K562 treated with DMSO at 1 percent for 4 hours (cell line): Measurements from ENCODE around the gene MLLT11. TPM values are rescaled to one million over a fixed set of nuclear protein-coding genes. Genes with fewer than 3 reads are reported as not detected.

ENCODE experiments used
- total RNA-seq: library from RNA; unstranded; fragments of 300-600 nt; gene quantifications from 2 replicates; pipeline ENCODE4 v1.2.3, GENCODE V29; 2022; ENCODE audit not compliant: insufficient read depth

MLLT11 gene, protein sequence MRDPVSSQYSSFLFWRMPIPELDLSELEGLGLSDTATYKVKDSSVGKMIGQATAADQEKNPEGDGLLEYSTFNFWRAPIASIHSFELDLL
- total RNA-seq, result 6.1 TPM in 2 replicates

GRCh38 chr1:151060007-151060656 is at the start of gene MLLT11:
Gene MLLT11, plus strand, starts transcription at chr1:151060397. Its CDS starts 6,828 bp downstream, at chr1:151067225.

DNA sequence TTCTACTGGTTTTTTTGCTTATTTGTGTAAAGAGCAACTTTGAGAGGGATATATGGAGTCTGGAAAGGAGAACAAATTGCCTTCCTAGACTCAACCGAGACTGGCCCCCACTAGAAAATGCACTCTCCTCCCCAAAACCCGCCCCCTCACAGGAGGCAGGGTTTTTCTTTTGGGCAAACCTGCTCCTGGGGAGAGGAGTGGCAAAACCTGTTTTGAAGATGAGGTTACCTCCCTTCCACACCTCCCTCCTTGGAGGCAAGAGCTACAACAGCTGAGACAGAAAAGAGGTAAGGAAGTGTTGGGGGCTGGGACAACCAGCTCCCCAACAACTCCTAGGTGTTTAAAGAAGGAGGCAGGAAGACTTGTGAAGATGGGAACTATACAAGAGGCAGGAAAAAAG is 23.8 kb upstream of the MLLT11 start, which contains the start of gene BNIPL:
TSS of gene BNIPL (plus strand) at position 231 of the 400 bp plus-strand sequence. CDS start at position 371, 140 bp downstream.

GRCh38 chr1:151047591-151047924 is 12.6 kb upstream of the MLLT11 start, which contains the start of gene C1orf56:
Gene C1orf56, plus strand, starts transcription at chr1:151047751. Its CDS starts 97 bp downstream, at chr1:151047848.

DNA sequence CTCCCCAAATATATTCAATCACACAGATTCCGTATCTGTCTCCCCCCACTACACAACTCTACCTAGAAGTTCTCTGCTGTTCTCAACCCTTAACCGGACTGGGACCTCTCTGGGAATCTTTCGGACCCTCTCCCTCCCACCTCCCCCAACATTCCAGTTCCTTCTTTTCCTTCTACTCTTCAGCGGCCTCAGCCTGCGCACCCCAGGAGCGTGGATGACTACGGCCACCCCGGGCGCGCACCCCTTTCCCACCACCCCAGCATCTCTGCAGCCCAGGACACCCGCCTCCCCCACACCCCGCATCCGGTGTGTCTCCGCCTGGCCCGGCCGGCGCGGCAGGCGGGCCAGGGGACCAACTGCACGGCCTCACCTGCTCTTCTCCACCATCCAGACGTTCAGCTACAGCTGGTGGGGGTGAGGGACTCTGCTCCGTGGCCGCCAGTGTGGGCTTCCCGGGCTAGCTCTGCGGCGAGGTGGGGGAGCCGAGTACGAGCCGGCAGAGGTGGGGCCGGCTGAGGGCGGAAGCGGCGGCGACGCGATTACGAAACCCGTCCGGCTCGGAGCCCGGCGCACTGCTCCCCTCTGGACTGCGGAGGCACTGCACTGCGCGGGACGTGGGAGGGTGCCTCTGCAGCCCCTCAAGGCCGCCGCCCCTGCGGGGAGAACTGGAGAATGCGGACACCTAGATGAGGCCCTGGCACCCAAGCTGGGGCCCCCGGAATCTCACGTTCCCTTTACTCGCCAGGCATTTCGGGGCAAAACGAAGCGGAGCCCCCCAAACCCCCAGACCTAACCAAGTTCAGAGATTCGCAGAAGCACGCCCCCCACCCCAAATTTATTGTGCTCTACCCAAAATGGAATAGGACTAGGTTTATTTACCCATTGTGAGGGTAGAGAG is 839 bp upstream of the MLLT11 start, which contains the start of gene CDC42SE1:
TSS of gene CDC42SE1 (minus strand) at position 514 of the 898 bp plus-strand sequence. CDS start 3,892 bp downstream, outside the sequence.

DNA sequence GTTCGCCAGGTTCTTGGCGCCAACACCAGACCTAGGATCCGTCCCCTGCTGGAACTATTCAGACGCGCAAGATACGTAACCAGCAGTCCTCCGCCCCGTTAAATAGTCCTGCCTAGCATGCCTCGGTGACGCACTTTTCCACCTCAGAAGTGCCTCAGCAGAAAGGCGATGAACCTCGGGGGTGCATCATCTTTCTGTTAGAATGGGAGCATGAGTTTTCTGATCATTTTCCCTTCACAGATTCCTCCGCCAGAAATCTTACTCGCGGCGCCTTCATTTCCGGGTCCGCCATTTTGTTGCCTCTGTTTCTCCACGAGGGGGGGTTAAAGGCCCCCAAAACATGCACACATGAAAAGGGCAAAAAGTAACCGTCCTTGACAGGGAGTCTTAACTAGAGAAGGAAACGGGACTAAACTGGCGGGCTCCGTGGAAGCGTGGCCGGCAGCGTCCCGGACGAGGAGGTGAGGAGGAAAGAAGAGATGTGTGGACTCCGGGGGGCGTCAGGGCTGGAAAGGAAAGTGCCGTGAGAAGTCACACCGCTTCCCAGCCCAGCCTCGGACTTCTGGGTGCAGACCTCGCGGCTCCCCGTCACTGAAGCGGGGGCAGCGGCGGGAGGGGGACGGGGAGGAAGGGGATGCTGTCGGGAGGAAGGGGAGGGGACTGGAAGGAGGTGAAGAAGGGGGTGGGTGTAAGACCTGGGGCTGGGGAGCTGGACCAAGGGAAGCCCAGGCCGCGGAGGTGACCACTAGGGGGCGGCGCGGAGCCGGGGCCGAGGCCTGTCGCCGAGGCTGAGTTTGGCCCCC is 10.5 kb downstream of the MLLT11 start, which contains the start of gene GABPB2:
TSS of gene GABPB2 (plus strand) at position 288 of the 803 bp plus-strand sequence. CDS start 17,429 bp downstream, outside the sequence.

Other genes starting within 250 kb of the MLLT11 start
- 15.9 and 17.5 TPM in 2 replicates for gene ARNT, start 183.8 kb upstream of the MLLT11 start, total RNA-seq
- gene CTXND2, start 173.3 kb upstream of the MLLT11 start, total RNA-seq, result not detected in 2 replicates
- gene SETDB1, start 134.0 kb upstream of the MLLT11 start, total RNA-seq, result 12.7 and 16.5 TPM in 2 replicates
- 178 and 212 TPM in 2 replicates for gene CERS2, start 85.6 kb upstream of the MLLT11 start, total RNA-seq
- 1.9 and 2.9 TPM in 2 replicates for gene ANXA9, start 78.1 kb upstream of the MLLT11 start, total RNA-seq
- 8.5 and 11.2 TPM in 2 replicates for gene MINDY1, start 53.5 kb upstream of the MLLT11 start, total RNA-seq
- gene PRUNE1, start 51.9 kb upstream of the MLLT11 start, total RNA-seq, result 9.7 and 13.9 TPM in 2 replicates
- gene BNIPL, start 23.8 kb upstream of the MLLT11 start, total RNA-seq, result 0.73 and 2.2 TPM in 2 replicates
- gene C1orf56, start 12.6 kb upstream of the MLLT11 start, total RNA-seq, result 2.8 and 3.7 TPM in 2 replicates
- gene CDC42SE1, start 775 bp upstream of the MLLT11 start, total RNA-seq, result 37.7 and 44.2 TPM in 2 replicates
- 3.3 and 5.0 TPM in 2 replicates for gene GABPB2, start 10.4 kb downstream of the MLLT11 start, total RNA-seq
- 2.6 and 4.4 TPM in 2 replicates for gene SEMA6C, start 86.2 kb downstream of the MLLT11 start, total RNA-seq
- not detected in 2 replicates for gene TNFAIP8L2, start 96.3 kb downstream of the MLLT11 start, total RNA-seq
- gene LYSMD1, start 105.5 kb downstream of the MLLT11 start, total RNA-seq, result 1.6 and 3.4 TPM in 2 replicates
- gene SCNM1, start 105.7 kb downstream of the MLLT11 start, total RNA-seq, result 37.1 and 44.6 TPM in 2 replicates
- gene TMOD4, start 115.6 kb downstream of the MLLT11 start, total RNA-seq, result 3.8 TPM in 1 of 2 replicates, not detected in the other
- 58.4 and 60.6 TPM in 2 replicates for gene VPS72, start 129.8 kb downstream of the MLLT11 start, total RNA-seq
- 17.1 and 23.3 TPM in 2 replicates for gene PIP5K1A, start 138.2 kb downstream of the MLLT11 start, total RNA-seq
- 281 and 328 TPM in 2 replicates for gene PSMD4, start 194.3 kb downstream of the MLLT11 start, total RNA-seq
- 32.1 and 35.0 TPM in 2 replicates for gene ZNF687, start 221.9 kb downstream of the MLLT11 start, total RNA-seq